HepG2 (cell line): ENCODE measurements around the gene ZNF467. TPM values are rescaled to one million over a fixed set of nuclear protein-coding genes. Genes with fewer than 3 reads are reported as not detected.

Experiments used
- ELF1 ChIP-seq: sonication (generic); formaldehyde crosslinking; IDR thresholded peaks from 2 replicates; pipeline ENCODE4 v1.4.0; 2020; ENCODE audit warnings: missing genetic modification reagents
- FOSL2 ChIP-seq: sonication (generic); formaldehyde crosslinking; IDR thresholded peaks from 2 replicates; pipeline ENCODE4 v1.4.0; 2020; ENCODE audit warnings: missing genetic modification reagents
- HOXA3 ChIP-seq: sonication (generic); formaldehyde crosslinking; IDR thresholded peaks from 2 replicates; pipeline ENCODE4 v1.5.0; 2020; ENCODE audit warnings: missing genetic modification reagents
- KLF6 ChIP-seq: IDR thresholded peaks from 2 replicates; pipeline ENCODE4 v1.8.0; 2016; ENCODE audit warnings: missing biosample characterization, missing genetic modification reagents
- SIX1 ChIP-seq: sonication (generic); formaldehyde crosslinking; IDR thresholded peaks from 2 replicates; pipeline ENCODE4 v1.4.0; 2020; ENCODE audit warnings: missing genetic modification reagents, borderline replicate concordance
- SMARCC2 ChIP-seq: fragments of 450-650 bp; IDR thresholded peaks from 2 replicates; pipeline ENCODE4 v1.6.1; 2017; ENCODE audit warnings: antibody characterized with exemption, mild to moderate bottlenecking
- SRF ChIP-seq: IDR thresholded peaks from 2 replicates; pipeline ENCODE4 v1.6.1; 2011; ENCODE audit warnings: mild to moderate bottlenecking, low read depth, low read length, moderate library complexity
- ZBTB3 ChIP-seq: sonication (generic); formaldehyde crosslinking; IDR thresholded peaks from 2 replicates; pipeline ENCODE4 v1.4.0; 2020; ENCODE audit warnings: low read depth, mild to moderate bottlenecking, moderate library complexity, missing genetic modification reagents, borderline replicate concordance
- ZNF275 ChIP-seq: sonication (generic); formaldehyde crosslinking; IDR thresholded peaks from 2 replicates; pipeline ENCODE4 v1.8.0; 2022; ENCODE audit warnings: missing genetic modification reagents, mild to moderate bottlenecking, inconsistent platforms, borderline replicate concordance
- ZNF281 ChIP-seq: sonication (generic); formaldehyde crosslinking; IDR thresholded peaks from 2 replicates; pipeline ENCODE4 v1.4.0; 2020; ENCODE audit warnings: missing genetic modification reagents, borderline replicate concordance
- ZNF432 ChIP-seq: sonication (generic); formaldehyde crosslinking; IDR thresholded peaks from 2 replicates; pipeline ENCODE4 v1.5.0; 2020; ENCODE audit warnings: missing genetic modification reagents, mild to moderate bottlenecking, borderline replicate concordance
- polyA plus RNA-seq, 8 experiments: library from polyadenylated mRNA; depleted of rRNA in 3 of 8; stranded (reverse) in 7 of 8; unstranded in 1 of 8; fragments of >200 nt; fragmentation: Illumina TruSeq in 4 of 8; extraction: Trizol in 4 of 8; gene quantifications; 2 replicates each; pipeline versions ENCODE4 v1.2.1 to v1.2.3, GENCODE V29; 2011 to 2016; ENCODE audit warnings: low read depth in 4 of 8, missing spikeins in 1 of 8, mixed read lengths in 1 of 8; ENCODE audit not compliant: insufficient read depth in 1 of 8
- total RNA-seq, 5 experiments: library from RNA; depleted of rRNA; stranded (reverse); fragments of >200 nt; fragmentation: Illumina TruSeq; extraction: Trizol; gene quantifications; 2 replicates each; pipeline ENCODE4 v1.2.3, GENCODE V29; 2016; ENCODE audit warnings: low read depth in 1 of 5
- TF ChIP-seq, protein P1 (sequence below): sonication (generic); formaldehyde crosslinking; IDR thresholded peaks from 2 replicates; pipeline ENCODE4 v1.4.0; 2020; ENCODE audit warnings: missing genetic modification reagents

The ZNF467 gene
- total and polyA plus RNA-seq, 2 of the 13 experiments (the other 11 are each of a cell fraction or from before 2014, with no cell fraction given), result 0.03 TPM; not detected in 1

- TF ChIP-seq, protein P1, sequence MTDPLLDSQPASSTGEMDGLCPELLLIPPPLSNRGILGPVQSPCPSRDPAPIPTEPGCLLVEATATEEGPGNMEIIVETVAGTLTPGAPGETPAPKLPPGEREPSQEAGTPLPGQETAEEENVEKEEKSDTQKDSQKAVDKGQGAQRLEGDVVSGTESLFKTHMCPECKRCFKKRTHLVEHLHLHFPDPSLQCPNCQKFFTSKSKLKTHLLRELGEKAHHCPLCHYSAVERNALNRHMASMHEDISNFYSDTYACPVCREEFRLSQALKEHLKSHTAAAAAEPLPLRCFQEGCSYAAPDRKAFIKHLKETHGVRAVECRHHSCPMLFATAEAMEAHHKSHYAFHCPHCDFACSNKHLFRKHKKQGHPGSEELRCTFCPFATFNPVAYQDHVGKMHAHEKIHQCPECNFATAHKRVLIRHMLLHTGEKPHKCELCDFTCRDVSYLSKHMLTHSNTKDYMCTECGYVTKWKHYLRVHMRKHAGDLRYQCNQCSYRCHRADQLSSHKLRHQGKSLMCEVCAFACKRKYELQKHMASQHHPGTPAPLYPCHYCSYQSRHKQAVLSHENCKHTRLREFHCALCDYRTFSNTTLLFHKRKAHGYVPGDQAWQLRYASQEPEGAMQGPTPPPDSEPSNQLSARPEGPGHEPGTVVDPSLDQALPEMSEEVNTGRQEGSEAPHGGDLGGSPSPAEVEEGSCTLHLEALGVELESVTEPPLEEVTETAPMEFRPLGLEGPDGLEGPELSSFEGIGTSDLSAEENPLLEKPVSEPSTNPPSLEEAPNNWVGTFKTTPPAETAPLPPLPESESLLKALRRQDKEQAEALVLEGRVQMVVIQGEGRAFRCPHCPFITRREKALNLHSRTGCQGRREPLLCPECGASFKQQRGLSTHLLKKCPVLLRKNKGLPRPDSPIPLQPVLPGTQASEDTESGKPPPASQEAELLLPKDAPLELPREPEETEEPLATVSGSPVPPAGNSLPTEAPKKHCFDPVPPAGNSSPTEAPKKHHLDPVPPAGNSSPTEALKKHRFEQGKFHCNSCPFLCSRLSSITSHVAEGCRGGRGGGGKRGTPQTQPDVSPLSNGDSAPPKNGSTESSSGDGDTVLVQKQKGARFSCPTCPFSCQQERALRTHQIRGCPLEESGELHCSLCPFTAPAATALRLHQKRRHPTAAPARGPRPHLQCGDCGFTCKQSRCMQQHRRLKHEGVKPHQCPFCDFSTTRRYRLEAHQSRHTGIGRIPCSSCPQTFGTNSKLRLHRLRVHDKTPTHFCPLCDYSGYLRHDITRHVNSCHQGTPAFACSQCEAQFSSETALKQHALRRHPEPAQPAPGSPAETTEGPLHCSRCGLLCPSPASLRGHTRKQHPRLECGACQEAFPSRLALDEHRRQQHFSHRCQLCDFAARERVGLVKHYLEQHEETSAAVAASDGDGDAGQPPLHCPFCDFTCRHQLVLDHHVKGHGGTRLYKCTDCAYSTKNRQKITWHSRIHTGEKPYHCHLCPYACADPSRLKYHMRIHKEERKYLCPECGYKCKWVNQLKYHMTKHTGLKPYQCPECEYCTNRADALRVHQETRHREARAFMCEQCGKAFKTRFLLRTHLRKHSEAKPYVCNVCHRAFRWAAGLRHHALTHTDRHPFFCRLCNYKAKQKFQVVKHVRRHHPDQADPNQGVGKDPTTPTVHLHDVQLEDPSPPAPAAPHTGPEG (CRISPR knock-in tag), result no peak
- TF ChIP-seq KLF6 (CRISPR knock-in tag), result no peak
- TF ChIP-seq ZNF432, result no peak
- TF ChIP-seq SMARCC2, result no peak
- TF ChIP-seq SRF, result no peak
- no peak for TF ChIP-seq ZNF275 (CRISPR knock-in tag)
- no peak for TF ChIP-seq ELF1 (CRISPR knock-in tag)
- no peak for TF ChIP-seq ZBTB3 (CRISPR knock-in tag)
- no peak for TF ChIP-seq FOSL2 (CRISPR knock-in tag)
- no peak for TF ChIP-seq HOXA3
- TF ChIP-seq SIX1, result no peak
- TF ChIP-seq ZNF281 (CRISPR knock-in tag), result no peak
- TF ChIP-seq, all 625 proteins: peak for 0
Measured at GRCh38 chr7:149817836-149818535, 44.6 kb upstream of the ZNF467 start (continued).
